GM21619 (cell line): ENCODE data around the gene FMO2.
"Not testable (repeated sequence)": the region's sequence is repeated elsewhere in the genome, so short reads cannot be mapped to it uniquely, and the experiment has no call there.

Experiments
- ATAC-seq: cut with Tn5 transposase; IDR thresholded peaks from one replicate; pipeline ENCODE4 v1.9.1; 2021; ENCODE audit not compliant: unreplicated experiment

Gene FMO2

DNA sequence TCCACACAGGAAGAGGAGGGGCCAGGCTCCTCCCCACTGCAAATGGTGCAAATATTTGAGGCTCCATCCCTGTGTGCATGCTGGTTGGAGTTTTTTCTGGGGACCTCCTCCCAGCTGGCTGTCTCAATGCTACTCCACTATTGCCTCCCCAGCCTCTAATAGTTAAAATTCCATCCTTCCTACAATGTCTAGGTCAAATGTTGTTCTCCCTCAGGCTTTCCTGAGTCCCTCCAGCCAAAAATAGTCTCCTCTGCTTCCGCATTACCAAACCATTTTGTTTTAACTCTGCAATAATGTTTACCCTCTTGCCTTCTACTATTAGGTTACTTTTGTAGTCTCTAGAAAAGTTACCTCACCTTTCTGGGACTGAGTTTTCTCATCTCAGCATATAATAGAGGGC is 33.6 kb downstream of the FMO2 start:
- ATAC-seq: no peak

GRCh38 chr1:171219346-171220080 is 34.4 kb downstream of the FMO2 start:
- ATAC-seq: no peak

DNA sequence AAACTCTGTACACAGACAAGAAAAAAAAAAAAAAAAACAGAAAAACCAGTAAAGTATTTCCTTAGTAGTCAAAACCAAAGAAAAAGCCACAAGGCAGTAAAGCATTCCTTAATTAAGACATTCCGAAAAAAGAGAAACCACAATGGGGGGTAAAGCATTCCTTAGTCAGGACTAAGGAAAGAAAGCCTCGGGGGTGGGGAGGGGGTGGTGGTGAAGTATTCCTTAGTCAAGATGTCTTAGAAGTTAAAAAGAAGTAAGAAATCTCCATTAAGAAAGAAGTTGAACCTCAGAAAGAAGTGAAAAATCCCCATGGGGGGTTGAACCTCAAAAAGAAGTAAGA is 35.0 kb downstream of the FMO2 start:
- no peak for ATAC-seq

GRCh38 chr1:171220581-171221054 is 35.5 kb downstream of the FMO2 start:
- ATAC-seq: no peak

DNA sequence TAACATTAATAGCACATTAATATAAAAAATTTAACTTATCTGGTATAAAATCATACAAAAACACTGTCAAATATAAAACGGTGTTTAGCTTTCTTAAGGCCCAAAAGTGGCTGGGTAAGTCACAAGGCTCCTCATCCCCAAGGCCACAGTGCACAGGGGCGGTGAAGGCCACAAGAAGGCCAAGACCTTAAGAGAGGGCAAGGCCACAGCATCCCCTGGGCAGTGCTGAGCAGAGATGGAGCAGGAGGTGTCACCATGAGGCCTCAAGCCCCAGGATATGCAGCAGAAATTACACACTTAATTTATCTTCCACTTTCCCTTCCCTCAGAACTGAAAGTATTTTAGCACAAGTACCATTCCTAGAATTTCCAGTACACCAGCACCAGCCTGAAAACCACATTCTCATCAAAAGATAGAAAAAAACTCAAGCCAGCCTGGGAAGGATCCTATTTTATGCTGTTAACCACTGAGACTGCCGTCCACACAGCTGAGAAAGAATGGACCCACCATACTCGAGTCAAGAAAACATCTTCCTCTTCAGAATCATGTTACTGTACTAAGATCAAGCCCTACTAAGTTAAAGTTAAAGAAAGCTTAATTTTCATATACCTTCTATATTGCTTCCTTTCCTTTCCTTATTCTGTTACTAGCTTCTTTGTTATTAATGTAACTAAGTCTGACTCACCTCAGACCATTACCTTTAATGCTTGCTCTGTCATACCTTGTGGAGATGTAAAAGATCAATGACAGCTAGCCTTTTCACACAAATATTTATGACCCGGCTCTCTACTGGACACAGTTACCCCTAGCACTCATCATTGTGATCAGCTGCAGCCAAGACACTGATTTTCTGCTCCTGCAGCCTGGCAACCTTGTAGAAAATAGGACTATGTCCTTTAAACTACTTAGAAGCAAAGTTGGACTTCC is 36.8 kb downstream of the FMO2 start:
- ATAC-seq: no peak

GRCh38 chr1:171222936-171223335 is 37.8 kb downstream of the FMO2 start:
- no peak for ATAC-seq

GRCh38 chr1:171224257-171224656 is 39.2 kb downstream of the FMO2 start:
- not testable (repeated sequence) for ATAC-seq

- peak; percentile 94 for ATAC-seq
Observed at GRCh38 chr1:171226747-171227370, 41.8 kb downstream of the FMO2 start.

- no peak for ATAC-seq
Observed at GRCh38 chr1:171231326-171231725, 46.2 kb downstream of the FMO2 start.

DNA sequence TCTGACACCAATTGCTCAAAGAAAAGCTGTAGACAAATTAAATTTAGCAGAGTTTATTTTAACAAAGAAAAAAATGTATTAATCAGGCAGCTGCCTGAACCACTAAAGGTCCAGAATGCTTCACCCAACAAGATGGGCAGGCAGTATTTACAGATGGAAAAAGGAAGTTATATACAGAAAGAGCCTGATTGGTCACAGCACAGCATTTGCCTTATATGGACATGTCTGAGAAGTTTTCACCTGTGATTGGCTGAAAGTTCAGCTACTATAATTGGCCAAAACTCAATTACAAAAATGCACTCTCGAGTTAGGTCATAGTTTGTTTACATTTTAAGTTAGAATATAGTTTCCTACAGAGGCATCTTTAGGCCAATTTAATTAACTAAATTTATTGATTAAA is 48.1 kb downstream of the FMO2 start:
- ATAC-seq: no peak

DNA sequence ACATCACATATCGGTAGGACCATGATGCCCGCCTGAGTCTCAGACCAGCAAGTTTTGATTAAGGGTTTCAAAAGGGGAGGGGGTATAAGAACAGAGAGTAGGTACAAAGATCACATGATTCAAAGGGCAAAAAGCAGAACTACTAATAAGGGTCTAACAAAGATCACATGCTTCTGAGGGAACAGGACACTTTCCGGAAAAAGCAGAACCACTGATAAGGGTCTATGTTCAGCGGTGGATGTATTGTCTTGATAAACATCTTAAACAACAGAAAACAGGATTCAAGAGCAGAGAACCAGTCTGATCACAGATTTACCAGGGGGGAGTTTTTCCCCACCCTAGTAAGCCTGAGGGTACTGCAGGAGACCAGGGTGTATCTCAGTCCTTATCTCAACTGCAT is 51.1 kb downstream of the FMO2 start:
- ATAC-seq: not testable (repeated sequence)

DNA sequence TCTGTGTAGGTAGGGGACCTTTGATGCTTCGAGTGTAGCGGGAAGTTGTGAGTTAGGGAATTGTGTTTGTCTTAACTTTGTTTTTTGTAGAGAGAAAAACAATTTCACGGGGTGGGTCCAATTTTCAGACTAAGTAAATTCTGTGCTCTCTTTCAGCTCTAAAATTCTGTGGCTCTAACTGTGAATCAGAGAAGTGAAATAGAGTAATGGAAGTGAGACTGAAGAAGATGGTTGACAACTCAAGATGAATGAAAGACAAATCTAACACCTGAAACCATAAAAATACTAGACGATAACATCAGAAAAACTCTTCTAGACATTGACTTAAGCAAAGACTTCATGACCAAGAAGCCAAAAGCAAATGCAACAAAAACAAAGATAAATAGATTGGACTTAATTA is 58.8 kb downstream of the FMO2 start:
- no peak for ATAC-seq

GRCh38 chr1:171245458-171246064 is 60.5 kb downstream of the FMO2 start:
- ATAC-seq: peak; percentile 84

DNA sequence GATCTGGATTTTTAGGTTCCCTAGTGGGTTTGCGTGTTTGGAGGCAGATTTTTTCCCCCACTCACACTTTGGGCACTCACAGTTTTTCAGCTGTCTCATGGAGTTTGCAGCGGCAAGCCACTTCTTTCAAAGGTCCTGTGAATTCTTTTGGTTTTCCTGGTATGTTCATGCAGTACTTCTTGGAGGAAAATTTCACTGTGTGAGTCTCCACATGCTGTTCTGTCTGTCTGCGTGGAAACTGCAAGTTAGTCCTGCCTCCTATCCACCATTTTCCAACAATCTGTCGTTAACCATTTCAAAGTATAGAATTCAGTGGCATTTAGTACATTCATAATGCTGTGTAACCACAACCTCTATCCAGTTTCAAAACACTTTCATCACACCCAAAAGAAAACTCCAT is 62.4 kb downstream of the FMO2 start:
- no peak for ATAC-seq

DNA sequence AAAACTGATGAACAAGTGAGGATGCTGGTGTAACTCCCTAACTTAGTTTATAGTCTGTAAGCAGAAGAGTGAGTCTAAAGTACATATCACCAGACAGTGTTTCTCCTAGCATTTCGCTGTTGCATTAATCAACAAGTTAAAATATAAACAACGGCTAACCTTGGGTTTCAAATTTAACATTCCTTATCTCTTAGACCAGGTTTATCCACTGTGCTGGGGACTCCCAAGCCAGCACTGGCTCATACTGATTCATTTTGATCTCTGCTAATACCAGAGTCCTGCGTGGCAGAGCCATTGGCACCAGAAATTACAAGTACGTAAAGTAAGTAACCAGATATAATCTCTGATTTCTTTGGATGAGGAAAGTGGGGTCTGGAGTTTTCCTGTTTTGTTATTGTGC is 63.2 kb downstream of the FMO2 start, which contains the start of gene FMO1:
Gene FMO1, plus strand, starts transcription at position 193 of the 400 bp plus-strand sequence. CDS start 9,594 bp downstream, outside the sequence.
- no peak for ATAC-seq

GRCh38 chr1:171248841-171249240 is 63.7 kb downstream of the FMO2 start:
- ATAC-seq: no peak

DNA sequence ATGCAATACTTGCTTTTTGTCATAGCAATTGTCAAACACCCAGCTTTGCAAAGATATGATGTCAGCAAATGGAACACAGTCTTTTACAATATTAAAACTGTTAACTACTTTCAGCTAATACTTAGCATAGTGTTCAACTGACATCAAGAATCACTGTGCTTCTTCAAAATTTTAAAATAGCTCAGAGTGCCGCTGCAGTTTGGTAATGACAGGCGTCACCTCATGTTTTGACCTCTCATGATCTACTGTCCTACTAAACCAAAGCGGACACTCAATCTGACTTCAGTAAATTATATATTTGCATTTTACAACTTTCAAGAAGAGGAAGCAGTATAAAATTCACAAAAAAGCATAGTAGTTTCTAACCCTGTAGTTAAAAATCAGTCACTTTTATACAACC is 65.2 kb downstream of the FMO2 start:
- no peak for ATAC-seq

DNA sequence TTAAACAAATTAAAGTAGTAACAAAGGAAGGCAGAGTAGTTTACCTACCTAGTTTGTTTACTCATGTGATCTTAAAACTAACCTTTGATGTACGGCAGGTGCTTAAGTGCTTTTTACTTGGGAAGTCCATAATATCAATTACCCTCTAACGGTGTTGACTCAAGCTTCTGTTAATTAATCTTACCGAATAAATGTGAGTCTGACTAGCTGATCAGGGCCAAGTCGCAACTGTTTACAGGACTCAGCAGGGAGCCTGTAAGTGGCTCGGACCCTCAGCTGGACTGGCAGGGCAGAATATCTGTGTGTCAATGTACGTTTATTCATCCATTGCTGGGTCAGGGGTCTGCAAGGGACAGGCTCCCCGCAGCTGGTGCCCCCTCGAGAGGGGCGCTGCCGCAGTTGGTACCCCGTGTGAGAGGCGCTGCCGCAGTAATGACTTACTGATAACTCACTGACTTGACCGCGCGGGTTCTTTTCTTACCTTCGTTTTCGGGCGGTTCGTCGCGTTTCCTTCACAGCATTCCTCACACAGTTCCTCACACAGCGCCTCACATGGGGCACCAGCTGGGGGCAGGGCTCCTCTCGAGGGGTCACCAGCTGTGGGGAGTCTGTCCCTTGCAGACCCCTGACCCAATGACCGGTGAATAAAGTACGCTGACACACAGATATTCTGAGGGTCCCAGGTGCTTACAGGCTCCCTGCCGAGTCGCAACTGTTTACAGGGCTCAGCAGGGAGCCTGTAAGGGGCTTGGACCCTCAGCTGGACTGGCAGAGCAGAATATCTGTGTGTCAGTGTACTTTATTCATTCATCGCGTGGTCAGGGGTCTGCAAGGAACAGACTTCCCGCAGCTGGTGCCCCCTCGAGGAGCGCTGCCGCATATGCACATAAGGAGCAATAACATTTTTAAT is 66.2 kb downstream of the FMO2 start:
- peak; percentile 58 for ATAC-seq

DNA sequence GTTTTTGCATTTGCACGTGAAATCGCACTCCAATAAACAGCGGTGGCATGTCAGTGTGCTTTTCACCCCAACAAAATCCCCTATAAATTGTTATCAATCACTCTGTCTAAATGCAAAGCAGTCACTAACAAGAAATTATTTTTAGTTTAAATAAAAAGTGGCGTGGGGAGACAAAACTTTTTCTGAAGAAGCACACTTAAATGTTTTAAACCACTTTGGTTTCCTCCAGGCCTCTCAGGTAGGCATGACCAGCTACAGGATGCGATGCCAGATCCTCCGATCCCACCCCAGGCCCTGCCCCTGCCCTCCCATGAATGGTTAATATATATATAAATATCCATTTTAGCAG is 66.8 kb downstream of the FMO2 start:
- no peak for ATAC-seq

DNA sequence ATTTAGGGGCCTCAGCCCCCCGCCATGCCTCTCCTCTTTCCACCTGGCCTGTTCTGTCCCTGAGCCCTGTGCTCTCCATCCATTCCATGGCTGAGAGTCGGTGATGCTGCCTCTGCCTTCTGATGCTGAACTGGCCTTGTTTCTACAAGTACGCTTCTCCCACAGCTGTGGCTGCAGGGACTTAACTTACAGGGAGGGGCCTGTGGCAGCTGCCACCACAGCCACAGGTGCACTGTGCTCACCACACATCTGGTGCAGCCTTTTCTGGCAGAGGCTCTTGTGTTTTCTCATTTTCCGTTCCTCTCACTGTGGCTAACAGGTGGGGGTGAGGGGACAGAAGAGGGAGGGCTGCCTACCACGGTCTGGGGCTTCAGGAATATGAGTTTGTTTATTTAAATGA is 67.4 kb downstream of the FMO2 start:
- ATAC-seq: peak; percentile 87
